ENCODE results near the gene ZNF232.
A peak's percentile ranks its signal among the peaks of the same experiment; 100 is the strongest.
"Not testable (repeated sequence)": the region's sequence is repeated elsewhere in the genome, so short reads cannot be mapped to it uniquely, and the experiment has no call there.

The ZNF232 gene

DNA sequence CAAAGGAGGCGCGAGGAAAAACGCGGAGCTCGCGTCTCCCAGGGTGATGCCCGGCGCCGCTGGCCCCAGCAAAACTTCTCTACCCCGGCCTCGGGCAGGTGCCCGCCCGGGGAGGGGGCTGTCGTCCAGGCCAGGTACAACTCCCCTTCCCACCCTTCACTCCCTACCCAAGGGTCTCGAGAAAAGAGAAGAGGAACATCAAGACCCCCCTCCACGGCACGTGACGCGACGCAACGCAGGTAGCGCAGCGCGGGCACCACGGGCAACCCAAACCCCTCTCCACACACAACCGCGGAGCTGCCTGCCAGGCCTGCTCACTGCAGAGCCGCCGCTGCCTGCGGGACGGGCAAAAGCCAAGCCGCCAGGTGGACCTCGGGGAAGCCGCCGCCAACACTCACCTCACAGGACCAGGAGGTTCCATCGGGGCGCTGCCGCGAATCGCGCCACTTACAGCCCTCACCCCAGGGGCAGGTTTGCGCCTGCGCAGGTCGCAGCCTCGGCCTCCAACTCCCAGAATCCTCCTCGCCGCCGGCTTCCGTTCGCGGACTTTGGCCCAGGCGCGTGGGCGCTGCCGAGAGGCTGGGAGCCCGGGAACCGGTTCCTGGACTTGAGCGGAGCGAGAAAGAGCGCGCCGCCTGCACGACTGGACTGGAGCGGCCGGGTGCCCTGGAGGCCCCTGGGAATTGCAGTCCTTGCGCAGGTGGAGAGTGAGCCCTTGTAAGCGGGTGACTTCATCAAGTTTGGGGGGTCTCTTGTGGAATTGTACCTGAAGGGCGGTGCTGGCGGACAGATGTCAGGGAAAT, at the start of gene ZNF232:
ZNF232 (minus strand) TSS at position 477 of the 803 bp plus-strand sequence; CDS start at position 421, 56 bp downstream.
- DNase-seq (ENCODE audit: low read depth): peak; percentile 85
- peak within 1 kb of the TSS; percentile 72 for H3K4me3 ChIP-seq (ENCODE audit: low read depth, low read length)
- no peak for TF ChIP-seq CTCF (IDR thresholded peaks at IDR 0.05; ENCODE audit: low read depth, low read length, missing control alignments)

DNA sequence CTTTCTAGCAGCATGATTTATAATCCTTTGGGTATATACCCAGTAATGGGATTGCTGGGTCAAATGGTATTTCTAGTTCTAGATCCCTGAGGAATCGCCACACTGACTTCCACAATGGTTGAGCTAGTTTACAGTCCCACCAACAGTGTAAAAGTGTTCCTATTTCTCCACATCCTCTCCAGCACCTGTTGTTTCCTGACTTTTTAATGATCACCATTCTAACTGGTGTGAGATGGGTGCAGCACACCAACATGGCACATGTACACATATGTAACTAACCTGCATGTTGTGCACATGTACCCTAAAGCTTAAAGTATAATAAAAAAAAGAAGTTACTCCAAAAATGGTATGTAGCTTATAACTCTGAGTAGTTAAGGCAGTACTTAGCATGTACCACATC, 49.0 kb upstream of the ZNF232 start:
- DNase-seq (ENCODE audit: low read depth); H3K4me3 ChIP-seq (ENCODE audit: low read depth, low read length): not testable (repeated sequence)

GRCh38 chr17:5146122-5146521, 34.4 kb upstream of the ZNF232 start:
- not testable (repeated sequence) for H3K4me3 ChIP-seq (ENCODE audit: low read depth, low read length); DNase-seq (ENCODE audit: low read depth)

GRCh38 chr17:5142877-5143276, 31.2 kb upstream of the ZNF232 start:
- not testable (repeated sequence) for DNase-seq (ENCODE audit: low read depth); H3K4me3 ChIP-seq (ENCODE audit: low read depth, low read length)

DNA sequence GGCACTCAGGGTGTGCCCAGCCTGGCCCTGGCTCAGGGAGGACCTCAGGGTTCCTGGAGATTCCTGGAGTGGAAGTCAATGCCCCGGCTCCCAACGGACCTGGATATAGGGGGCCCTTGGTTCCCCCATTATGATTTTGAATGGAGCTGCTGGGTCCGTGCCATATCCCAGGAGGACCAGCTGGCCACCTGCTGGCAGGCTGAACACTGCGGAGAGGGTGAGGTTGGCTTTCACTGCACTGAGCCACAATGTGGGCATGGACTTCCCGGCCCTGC, 27.7 kb upstream of the ZNF232 start:
- no peak for TF ChIP-seq CTCF (IDR thresholded peaks at IDR 0.05; ENCODE audit: low read depth, low read length, missing control alignments)
- DNase-seq (ENCODE audit: low read depth): no peak
- no peak overlapping the region for H3K4me3 ChIP-seq (ENCODE audit: low read depth, low read length)

DNA sequence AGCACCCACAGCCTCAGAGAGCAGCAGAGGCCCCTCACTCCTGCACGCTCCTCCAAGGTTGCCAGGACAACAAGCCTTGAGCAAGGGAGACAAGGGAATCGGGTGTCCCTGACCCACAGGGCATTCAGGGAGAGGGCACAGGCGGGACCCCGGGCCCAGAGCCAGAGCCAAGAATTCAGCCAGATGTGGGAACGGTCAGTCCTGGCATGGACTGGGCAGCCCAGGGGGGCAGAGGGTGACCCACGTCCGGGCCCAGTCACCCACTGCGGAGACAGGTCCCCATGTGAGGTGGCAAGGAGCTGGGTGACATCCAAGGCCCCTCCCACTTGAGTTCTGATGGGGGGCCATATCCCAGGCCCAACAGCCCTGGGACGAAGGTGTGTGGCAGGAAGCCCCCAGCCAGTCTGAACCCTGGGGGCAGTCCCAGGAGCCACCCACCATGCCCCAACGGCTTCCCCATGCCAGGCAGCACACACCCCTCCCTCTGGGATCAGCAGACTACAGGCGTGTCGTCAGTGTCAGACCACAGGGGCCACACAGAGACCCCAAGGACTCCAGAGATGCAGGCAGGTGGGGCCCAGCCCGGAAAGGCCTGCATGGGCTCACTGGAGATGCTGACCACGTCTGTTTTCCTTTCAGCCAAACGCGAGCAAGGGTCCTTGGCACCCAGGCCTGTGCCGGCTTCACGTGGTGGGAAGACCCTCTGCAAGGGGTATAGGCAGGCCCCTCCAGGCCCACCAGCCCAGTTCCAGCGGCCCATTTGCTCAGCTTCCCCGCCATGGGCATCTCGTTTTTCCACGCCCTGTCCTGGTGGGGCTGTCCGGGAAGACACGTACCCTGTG, 27.2 kb upstream of the ZNF232 start:
- TF ChIP-seq CTCF (IDR thresholded peaks at IDR 0.05; ENCODE audit: low read depth, low read length, missing control alignments): no peak
- DNase-seq (ENCODE audit: low read depth): no peak

GRCh38 chr17:5138198-5138544, 26.5 kb upstream of the ZNF232 start:
- H3K4me3 ChIP-seq (ENCODE audit: low read depth, low read length); DNase-seq (ENCODE audit: low read depth): not testable (repeated sequence)

More for the DNA sequence above, 27.2 kb upstream of the ZNF232 start:
- no peak overlapping the region for H3K4me3 ChIP-seq (ENCODE audit: low read depth, low read length)

GRCh38 chr17:5137511-5138197, 26.0 kb upstream of the ZNF232 start:
- not testable (repeated sequence) for DNase-seq (ENCODE audit: low read depth); H3K4me3 ChIP-seq (ENCODE audit: low read depth, low read length)

DNA sequence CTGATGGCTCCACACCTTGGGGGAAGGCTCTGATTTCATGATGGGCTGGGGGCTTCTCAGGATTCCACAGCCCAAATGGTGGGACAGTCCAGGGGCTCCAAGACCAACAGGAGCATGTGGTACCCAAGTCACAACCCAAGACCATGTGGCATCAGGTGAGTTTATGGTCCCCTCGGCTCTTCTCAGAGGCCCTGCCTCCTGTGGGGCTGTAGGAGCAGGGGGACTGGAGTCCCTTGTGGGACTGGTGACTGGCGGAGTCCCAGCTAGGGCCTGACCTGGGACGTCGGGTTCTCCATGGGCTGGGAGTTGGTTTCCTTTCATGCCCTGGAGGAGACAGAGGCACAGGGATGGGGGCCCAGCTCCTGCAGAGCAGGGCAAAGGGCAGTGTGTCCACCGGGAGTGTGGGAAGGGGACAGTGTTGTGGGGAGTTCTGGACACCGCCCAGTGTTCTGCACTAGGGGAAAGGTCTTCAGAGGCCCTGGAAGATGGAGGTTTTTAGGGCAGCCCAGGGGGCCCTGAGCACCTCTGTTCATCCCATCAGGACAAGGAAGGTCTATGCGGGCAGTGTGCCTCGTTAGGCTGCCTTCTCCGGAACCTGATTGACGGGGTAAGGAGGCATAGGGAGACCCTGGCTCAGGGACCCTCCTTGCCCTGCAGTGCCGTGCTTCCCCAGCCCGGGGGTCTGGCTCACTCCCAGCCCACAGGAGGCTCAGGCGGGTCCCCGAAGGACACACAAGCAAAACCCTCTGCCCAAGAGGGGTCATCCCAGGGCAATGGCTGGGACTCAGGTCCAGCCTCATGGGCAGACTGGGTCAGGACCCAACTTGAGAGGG, 25.1 kb upstream of the ZNF232 start:
- not testable (repeated sequence) for H3K4me3 ChIP-seq (ENCODE audit: low read depth, low read length); DNase-seq (ENCODE audit: low read depth)

Data from GM12864 (cell line).